GM12874 (cell line): ENCODE measurements around the gene LLGL1.

ENCODE experiments used
- CTCF ChIP-seq: IDR thresholded peaks from 2 replicates; pipeline ENCODE4 v1.5.1; 2011; ENCODE audit warnings: low read depth, mild to moderate bottlenecking, control low read depth, low read length, moderate library complexity; ENCODE audit not compliant: insufficient read depth

LLGL1 gene

GRCh38 chr17:18240449-18240848 is 15.0 kb downstream of the LLGL1 start:
- TF ChIP-seq CTCF, result no peak

DNA sequence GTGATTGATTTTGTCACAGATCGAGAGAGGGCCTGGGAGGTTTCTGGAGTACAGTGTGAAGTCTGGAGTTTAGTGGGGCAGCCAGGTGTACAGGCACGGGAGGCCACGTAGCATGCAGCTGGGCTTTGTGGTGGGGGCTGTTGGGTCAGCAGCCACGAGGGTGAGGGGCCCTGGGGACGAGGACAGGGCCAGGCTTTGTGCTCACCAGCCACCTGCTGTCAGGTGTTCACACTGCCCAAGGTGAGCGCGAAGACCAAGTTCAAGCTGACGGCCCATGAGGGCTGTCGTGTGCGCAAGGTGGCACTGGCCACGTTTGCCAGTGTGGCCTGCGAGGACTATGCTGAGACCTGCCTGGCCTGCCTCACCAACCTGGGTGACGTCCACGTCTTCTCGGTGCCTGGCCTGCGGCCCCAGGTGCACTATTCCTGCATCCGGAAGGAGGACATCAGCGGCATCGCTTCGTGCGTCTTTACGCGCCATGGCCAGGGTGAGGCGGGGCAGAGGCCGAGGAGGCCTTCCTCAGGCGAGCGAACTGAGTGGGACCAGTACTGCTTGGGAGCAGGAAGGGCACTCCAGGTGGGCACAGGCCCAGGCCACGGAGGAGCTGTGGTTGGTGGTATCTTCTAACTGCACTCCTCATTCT is 15.9 kb downstream of the LLGL1 start:
- TF ChIP-seq CTCF, result no peak

DNA sequence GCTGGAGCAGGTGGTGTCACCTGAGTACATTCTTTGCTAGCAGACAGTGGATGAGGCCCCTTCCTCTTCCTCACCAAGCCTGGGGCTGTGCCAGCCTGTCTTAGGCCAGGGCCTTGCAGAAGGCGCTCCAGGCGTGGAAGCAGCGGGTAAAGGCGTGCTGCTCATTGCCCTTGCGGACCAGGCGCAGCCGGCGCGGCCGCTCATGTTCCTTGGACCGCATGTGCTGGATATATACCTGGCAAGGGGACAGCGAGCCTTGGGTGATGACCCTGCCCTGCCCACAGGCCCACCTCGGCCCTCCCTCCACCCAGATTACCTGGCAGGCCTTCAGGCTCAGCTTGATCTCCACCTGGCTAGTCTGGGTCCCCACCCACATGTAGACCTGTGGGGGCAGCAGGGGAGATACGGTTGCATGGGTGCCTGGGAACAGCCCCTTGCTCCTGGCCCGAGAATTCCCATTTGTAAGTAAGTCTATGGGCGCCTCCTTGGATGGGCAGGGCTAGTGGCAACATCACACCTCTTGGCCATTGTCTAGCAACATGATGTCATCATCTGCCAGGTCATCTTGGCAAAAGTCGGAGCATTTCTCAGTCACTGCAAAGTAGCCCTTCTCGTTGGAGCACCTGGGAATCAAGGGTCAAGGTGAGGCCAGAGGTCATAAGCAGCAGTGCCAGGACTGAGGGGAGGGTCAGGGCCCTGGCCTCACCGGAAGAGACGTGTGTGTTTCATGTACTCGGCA is 19.8 kb downstream of the LLGL1 start:
- no peak for TF ChIP-seq CTCF

DNA sequence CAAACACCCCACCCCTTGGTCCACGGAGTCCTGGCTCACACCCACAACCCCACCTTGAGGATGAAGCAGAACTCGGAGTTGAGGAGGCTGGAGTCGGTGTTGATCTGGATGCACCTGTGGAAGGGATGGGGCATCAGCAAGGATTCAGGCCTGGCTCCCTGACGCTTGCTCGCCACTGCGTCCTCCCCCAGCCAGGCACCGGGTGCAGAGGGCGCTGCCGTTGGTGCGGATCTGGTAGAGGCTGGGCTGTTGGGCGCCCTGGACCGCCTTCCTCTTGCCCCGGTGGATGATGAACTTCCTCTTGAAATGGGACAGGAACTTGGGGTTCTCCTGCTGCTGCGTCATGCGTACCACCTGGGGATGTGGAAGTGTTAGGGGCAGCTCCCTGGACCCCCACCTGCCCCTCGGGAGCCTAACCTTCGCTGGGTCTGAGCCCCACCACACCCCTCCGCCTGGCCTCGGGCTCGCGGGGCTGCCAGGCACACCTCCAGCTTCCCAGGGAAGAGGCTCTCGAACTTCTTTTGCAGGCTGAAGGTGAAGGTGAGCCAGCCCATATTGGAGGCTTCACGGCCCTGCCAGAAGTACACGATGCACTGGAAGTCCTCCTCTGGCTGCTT is 20.8 kb downstream of the LLGL1 start:
- no peak for TF ChIP-seq CTCF

DNA sequence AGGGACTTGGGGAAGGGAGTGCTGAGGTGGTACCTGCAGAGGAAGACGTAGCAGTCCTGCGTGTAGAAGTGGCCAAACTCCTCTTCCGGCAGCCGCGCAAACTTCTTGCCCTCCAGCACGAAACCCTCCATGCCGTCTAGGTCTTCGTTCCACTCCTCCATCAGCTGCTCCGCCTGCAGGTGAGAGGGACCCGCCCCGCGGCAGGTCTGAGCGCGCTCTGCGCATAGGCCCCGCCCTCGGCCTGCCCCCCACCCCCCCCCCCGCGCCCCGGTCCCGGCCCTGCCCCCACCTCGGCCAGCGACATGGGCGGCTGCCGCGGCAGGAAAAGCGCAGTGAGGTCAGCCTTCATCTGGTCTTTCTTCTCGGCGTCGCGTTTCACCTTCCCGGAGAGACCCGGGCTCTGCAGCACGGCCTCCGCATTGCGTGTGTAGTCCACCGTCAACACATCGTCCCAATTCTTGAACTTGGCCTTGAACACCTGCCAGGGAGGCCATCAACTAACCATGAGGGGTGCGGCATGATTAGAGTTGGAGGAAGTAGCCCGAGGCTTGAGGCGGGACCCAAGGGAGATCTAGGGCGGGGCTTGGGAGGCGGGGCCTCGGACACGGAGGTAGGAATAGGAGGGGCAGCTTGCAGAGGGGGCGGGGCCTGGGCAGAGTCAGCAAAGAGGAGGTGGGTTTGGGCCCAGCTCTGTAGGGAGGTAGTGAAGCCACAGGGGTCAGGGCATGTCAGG is 21.6 kb downstream of the LLGL1 start:
- no peak for TF ChIP-seq CTCF

DNA sequence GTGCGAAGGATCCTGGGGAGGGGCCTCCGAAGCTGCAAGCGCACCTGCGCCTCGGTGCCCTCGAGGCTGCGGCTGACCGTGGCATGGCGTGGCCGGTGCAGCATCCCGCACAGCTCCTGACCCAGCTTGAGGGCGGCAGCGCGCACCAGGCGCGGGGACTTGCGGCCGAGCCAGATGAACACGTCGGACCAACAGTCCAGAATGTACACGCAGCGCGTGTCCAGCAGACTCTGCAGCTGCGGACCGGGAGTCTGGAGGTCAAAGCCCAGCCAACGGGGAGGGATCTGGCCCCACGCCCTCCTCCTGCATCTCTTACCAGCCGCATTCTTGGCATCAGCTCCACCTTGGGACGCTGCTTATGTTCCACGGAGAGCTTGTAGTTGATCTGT is 22.2 kb downstream of the LLGL1 start:
- no peak for TF ChIP-seq CTCF

- peak; percentile 72 for TF ChIP-seq CTCF
Measured at GRCh38 chr17:18248300-18248731, 22.9 kb downstream of the LLGL1 start.
